Mesodermal cell (in vitro differentiated cells): Measurements from ENCODE around the gene MYBPH.

Experiments used
- H3K27ac ChIP-seq: 2 replicates; pipeline ENCODE4 v1.7.0; 2013; ENCODE audit warnings: mild to moderate bottlenecking, low read depth, low read length, moderate library complexity; ENCODE audit not compliant: severe bottlenecking
- H3K36me3 ChIP-seq: 2 replicates; pipeline ENCODE4 v1.7.1; 2013; ENCODE audit warnings: mild to moderate bottlenecking, low read length, moderate library complexity; ENCODE audit not compliant: control insufficient read depth, insufficient read depth
- H3K4me1 ChIP-seq: one replicate; pipeline ENCODE4 v1.7.1; 2013; ENCODE audit warnings: mild to moderate bottlenecking, low read length; ENCODE audit not compliant: insufficient read depth, control insufficient read depth, poor library complexity, severe bottlenecking
- H3K4me3 ChIP-seq: 2 replicates; pipeline ENCODE4 v1.7.0; 2013; ENCODE audit warnings: low read length, control low read depth, mild to moderate bottlenecking; ENCODE audit not compliant: insufficient read depth, poor library complexity, severe bottlenecking; ENCODE audit errors: extremely low read depth
- H3K9me3 ChIP-seq: 2 replicates; pipeline ENCODE4 v1.7.1; 2013; ENCODE audit warnings: mild to moderate bottlenecking, low read length, moderate library complexity; ENCODE audit not compliant: control insufficient read depth
- WGBS, 2 experiments: methylation state at CpG; one replicate each; pipeline ENCODE4 v1.1.5; 2013; ENCODE audit warnings: missing lambda C conversion rate in 2 of 2; ENCODE audit not compliant: insufficient coverage in 2 of 2; 5-methylcytosine and 5-hydroxymethylcytosine counted together

Gene MYBPH

DNA sequence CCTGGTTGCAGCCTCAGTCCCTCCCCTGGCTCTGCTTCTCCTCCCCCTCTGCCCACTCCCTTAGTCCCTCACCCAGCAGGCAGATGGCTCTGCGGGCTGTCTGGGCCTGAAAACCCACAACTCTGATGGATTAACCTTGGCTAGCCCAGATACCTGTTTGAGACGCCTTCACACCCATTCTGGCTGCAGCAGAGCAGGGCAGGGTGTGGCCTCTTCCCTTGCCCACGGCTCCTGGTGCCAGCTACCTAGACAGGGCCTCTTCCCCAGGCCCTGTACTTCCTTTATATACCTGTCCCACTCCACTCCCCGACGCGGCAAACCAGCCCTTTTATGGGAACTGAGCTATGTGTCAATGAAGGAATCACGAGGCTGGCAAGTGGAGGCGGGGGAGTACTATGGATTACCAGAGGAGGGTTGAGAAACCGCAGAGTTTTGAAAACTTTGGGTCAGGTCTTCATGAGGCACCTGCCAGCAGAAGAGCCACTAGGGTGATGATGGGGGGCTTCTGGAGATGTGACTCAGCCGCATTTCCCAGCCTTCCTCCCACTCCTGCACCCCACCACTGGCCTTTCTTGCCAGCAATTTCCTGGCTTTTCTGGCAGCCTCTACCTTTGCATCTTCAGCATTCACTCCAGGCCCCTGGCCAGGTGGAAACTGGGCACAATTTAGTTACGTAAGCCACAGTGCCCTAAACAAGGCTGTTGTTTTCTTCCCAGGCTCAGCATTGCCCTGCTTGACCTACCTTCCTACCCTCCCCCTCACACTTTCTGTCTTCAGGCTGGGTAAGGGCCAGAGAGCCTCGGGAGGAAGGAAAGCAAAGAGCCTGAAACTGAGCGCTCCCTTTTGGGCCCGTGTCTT lies 11.0 kb upstream of the MYBPH start, which contains the start of gene CHI3L1:
Gene CHI3L1, minus strand, starts transcription at position 259 of the 858 bp plus-strand sequence. Its CDS starts 81 bp downstream, at position 178.
- no peak within 1 kb of the TSS for H3K27ac ChIP-seq
- WGBS, 2 experiments, result 55 to 58% methylated on average over 7 to 8 of the region's 14 CpGs

DNA sequence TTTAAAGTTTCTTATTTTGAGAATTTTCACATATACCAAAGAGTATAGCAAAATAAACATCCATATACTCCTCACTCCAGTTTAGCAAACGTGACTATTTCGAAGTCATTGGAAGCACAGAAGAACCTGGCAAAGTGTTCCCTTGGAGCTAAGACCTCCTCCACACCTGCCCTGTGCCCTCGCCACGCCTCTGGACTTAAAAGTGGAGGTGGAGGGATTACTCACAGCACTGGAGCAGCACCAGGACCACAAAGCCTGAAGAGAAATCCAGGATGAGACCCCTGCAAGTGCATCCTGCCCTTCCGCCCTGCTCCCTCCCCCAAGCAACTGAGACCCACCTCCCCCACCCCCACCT lies 10.4 kb upstream of the MYBPH start:
- WGBS, 2 experiments, result 72 to 80% methylated on average over 2 to 3 of the region's 5 CpGs
- H3K36me3 ChIP-seq, result no peaks in the 10 kb centered on the region
- no peaks in the 10 kb centered on the region for H3K9me3 ChIP-seq
- peaks cover 19% of the 10 kb centered on the region for H3K4me1 ChIP-seq
- no peak overlapping the region for H3K4me3 ChIP-seq
- no peak overlapping the region for H3K27ac ChIP-seq

More for the DNA sequence above, 11.0 kb upstream of the MYBPH start, which contains the start of gene CHI3L1:
- Histone ChIP-seq H3K4me3 (no peak within 1 kb of the TSS), H3K9me3 (no peaks in the 10 kb centered on the region), H3K4me1 (peaks cover 19% of the 10 kb centered on the region), H3K36me3 (no peaks in the 10 kb centered on the region)

DNA sequence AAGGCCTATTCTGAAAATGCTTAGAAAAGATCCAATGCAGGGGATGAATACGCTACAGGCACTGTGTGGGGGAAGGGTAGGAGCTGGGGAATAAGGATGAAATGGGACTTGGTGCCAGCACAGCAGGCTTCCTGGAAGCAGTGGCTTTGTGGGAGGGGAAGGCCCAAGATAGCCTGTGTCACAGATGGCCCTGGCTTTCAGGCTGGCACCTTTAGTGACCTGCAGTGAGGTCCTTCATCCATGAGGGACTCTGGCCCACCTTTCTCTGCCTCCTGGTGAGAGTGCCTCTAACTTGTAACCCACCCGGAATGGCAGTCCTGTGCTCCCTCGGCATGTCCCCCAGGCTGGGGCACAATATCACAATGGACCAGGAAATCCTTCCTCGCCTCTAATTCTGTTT lies 10.0 kb upstream of the MYBPH start:
- Histone ChIP-seq H3K4me1 (peaks cover 19% of the 10 kb centered on the region), H3K27ac (no peak overlapping the region), H3K4me3 (no peak overlapping the region), H3K9me3 (no peaks in the 10 kb centered on the region), H3K36me3 (no peaks in the 10 kb centered on the region)
- WGBS, 2 experiments, result 76 to 81% methylated on average over 4 of the region's 4 CpGs

DNA sequence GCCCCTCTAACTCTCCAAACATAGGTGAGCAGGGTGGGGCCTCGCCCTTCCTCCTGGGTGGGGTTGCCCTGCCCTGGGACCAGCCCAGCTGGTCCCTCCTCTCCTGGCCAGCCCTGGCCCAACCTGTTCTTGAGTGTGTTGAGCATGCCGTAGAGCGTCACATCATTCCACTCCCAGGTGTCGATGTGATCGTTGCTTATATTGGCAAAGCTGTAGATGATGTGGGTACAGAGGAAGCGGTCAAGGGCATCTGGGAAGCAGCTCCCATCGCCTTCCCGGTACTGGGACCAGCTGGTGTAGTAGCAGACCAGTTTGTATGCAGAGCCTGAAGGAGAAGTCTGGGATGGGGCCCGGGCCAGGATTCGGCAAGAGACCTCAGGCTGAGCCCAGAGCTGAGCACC lies 9.4 kb upstream of the MYBPH start:
- Histone ChIP-seq H3K27ac (no peak overlapping the region), H3K9me3 (no peaks in the 10 kb centered on the region), H3K4me1 (peaks cover 19% of the 10 kb centered on the region), H3K36me3 (no peaks in the 10 kb centered on the region), H3K4me3 (no peak overlapping the region)
- WGBS, 2 experiments, result 93 to 94% methylated on average over 8 to 10 of the region's 10 CpGs

DNA sequence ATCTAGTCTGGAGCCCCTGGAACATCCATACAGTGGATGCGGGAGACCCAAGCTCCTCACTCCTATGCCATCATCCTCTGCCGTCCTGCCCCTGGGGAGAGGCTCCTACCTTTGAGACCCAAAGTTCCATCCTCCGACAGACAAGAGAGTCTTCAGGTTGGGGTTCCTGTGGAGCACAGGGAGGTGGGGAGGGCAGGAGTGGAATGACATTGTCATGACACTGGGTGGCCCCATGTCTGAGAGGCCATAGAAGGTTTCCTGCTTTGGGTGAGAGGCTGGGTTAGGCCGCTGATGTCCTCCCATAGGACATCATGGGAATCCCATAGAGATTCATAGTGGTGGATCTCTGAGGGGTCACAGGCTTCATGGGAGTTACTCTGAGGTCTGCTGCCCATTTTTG lies 8.8 kb upstream of the MYBPH start:
- Histone ChIP-seq H3K27ac (no peak overlapping the region), H3K4me3 (no peak overlapping the region), H3K4me1 (peaks cover 23% of the 10 kb centered on the region), H3K36me3 (no peaks in the 10 kb centered on the region), H3K9me3 (no peaks in the 10 kb centered on the region)
- 86 to 100% methylated on average over 1 to 2 of the region's 4 CpGs for WGBS, 2 experiments

DNA sequence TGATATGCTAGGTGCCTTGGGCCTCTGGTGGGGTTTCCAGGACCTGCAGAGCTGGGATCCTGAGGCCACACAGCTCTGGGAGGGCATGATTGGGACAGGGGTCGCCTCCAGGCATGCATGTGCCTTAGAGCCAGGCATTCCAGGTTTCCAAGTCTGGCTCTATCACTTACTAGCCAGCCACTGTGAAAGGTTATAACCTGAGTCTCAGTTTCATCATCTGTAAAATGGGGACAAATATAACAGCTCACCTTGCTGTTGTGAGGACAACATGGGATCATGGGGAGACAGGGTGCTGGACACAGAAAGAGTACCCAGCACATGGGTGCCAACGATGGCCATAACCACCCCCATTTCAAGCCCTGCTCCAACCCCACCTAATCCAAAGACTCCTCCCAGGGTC lies 8.2 kb upstream of the MYBPH start:
- no peak overlapping the region for H3K4me3 ChIP-seq
- no peak overlapping the region for H3K27ac ChIP-seq
- H3K9me3 ChIP-seq, result no peaks in the 10 kb centered on the region
- no peaks in the 10 kb centered on the region for H3K36me3 ChIP-seq
- WGBS, 2 experiments, result 92% methylated on average over 2 of the region's 2 CpGs; no CpG with 5 or more reads in 1 of the 2 experiments
- H3K4me1 ChIP-seq, result peaks cover 30% of the 10 kb centered on the region

DNA sequence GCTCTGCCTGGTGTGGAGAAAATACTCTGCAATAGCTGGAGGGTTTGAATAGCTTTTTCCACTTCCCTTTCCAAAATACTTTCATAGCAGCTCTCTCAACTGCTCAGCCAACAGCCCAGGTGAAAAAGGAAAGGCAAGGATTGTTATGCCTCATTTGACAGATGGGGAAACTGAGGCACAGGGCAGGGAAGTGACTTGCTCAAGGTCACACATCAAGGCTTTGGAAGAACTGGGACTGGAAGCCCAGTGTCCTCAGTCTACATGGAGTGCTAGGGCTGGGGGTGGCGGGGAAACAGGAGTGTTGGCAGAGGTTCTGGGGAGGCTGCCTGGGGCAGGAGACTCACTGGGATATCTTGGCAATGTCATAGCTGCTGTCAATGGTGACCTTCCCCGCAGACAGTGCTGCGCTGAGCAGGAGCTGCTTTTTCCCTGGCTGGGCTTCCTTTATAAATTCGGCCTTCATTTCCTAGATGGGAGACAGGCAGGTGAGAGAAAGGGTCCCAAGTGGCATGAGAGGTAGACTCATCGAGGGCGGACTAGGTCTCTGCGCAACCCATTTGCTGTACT lies 6.8 kb upstream of the MYBPH start:
- no peaks in the 10 kb centered on the region for H3K9me3 ChIP-seq

DNA sequence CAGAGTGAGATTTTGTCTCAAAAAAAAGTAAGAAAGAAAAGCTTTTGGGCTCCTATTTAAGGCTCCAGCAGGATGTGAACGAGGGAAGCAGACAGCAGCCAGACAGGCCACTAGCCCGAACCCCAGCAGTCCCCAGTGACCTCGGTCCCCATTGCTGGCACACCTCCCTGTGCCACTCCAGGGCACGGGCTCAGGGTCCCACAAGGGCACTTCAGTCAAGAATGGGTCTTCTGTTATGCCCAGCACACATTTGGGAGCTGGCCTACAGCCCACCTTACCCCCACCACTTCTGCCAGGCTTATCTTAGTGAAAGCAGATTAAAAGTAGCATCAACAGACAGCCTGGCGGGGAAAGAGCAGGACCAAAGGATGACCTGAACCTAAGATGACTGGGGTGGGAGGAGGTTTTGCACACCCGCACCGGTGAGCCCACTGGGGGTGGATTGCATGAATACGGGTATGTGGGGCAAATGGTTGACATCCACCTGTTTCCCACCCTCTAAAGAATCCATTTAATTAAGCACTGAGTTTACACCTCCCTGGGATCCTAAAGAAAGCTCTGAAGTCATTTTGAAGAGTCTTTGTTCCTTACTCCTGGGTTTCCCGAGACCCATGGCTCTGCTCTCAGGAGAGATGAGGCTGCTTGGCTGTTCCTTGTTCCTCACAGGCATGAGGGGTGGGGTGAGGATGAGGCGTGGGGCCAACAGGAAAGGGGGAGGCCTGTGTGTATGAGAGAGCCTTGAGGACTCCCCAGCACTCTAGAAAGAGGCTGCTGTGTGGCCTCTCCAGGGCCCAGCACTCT lies 6.2 kb upstream of the MYBPH start:
- Histone ChIP-seq H3K36me3 (no peaks in the 10 kb centered on the region), H3K4me1 (peaks cover 36% of the 10 kb centered on the region), H3K4me3 (no peak overlapping the region), H3K27ac (no peak overlapping the region), H3K9me3 (no peaks in the 10 kb centered on the region)
- 70 to 80% methylated on average over 7 of the region's 10 CpGs for WGBS, 2 experiments

More for the DNA sequence above, 6.8 kb upstream of the MYBPH start:
- WGBS, 2 experiments, result 98% methylated on average over 6 to 7 of the region's 7 CpGs
- no peak overlapping the region for H3K4me3 ChIP-seq
- peaks cover 36% of the 10 kb centered on the region for H3K4me1 ChIP-seq
- no peaks in the 10 kb centered on the region for H3K36me3 ChIP-seq
- no peak overlapping the region for H3K27ac ChIP-seq

DNA sequence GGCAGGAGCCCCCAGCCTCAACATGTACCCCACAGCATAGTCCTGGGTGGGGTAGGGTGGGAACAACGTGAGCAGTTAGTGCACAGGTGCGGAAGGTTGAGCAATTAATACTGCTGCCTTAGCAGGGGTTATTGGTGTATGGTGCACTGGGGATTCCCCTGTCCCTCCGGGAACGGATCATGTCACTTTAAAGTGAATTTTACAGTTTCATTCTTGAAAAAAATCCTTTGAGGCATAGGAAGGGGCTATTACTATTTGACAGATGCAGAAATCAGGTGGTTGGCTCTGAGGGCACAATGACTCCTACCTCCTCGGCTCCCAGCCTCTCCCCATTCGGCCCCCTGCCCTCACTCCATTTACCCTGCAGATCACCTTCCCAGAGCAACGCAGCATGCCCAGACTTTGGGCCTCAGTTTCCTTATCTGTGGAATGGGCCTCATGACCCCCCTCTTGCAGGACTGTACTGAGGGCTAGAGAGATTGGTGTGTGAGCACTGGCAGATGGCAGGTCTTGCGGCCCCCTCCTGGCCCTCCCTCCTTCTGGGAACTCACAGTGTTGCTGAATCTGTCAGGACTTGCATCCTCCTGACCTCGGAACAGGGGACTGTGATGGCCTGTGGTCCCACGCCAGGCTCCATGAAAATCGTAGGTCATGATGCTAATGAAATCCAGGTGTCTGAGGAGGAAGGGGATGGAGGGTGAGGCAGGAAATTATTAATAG lies 5.1 kb upstream of the MYBPH start:
- Histone ChIP-seq H3K27ac (no peak overlapping the region), H3K4me1 (peaks cover 38% of the 10 kb centered on the region), H3K4me3 (no peak overlapping the region), H3K9me3 (no peaks in the 10 kb centered on the region), H3K36me3 (no peaks in the 10 kb centered on the region)
- 91 to 97% methylated on average over 6 to 7 of the region's 11 CpGs for WGBS, 2 experiments

DNA sequence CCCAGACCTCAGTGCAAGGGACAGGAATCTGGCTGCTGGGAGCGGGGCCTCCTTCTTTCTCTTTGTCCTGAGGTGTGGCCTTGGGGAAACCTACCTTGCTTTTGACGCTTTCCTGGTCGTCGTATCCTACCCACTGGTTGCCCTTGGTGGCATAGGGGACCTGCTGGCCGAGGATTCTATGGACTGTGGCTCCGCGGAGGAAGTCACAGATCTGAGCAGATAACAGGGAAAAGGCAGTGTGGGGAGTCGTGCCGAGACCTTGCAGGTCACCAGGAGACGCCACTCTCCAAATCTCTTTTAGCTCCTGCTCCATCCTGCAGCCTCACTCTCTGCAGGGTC lies 4.0 kb upstream of the MYBPH start:
- Histone ChIP-seq H3K4me3 (no peak overlapping the region), H3K27ac (no peak overlapping the region), H3K9me3 (no peaks in the 10 kb centered on the region), H3K4me1 (peaks cover 39% of the 10 kb centered on the region), H3K36me3 (no peaks in the 10 kb centered on the region)
- WGBS, 2 experiments, result 87 to 91% methylated on average over 9 to 10 of the region's 10 CpGs
